GM21526 (cell line): ENCODE results near the gene RPS6KL1.
A peak's percentile ranks its signal among the peaks of the same experiment; 100 is the strongest.

Experiments
- ATAC-seq: cut with Tn5 transposase; IDR thresholded peaks from one replicate; pipeline ENCODE4 v1.9.1; 2021; ENCODE audit warnings: moderate library complexity; ENCODE audit not compliant: unreplicated experiment, low FRiP score

The RPS6KL1 gene

DNA sequence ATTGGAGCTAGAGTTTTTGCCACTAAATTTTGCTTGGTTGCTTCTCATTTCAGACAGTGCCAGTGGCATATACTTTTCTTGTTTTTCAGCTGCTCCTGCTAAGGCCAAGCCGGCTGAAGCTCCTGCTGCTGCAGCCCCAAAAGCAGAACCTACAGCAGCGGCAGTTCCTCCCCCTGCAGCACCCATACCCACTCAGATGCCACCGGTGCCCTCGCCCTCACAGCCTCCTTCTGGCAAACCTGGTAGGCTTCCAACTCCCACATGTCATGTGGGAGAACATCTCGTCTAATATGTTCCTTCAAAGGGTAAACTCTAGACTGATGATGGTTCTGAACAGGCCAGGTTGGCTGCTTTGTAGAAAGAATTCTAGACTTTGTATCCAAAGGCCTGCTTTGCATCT lies 30.3 kb downstream of the RPS6KL1 start:
- no peak for ATAC-seq

GRCh38 chr14:74891870-74892269 lies 31.2 kb downstream of the RPS6KL1 start:
- ATAC-seq: no peak

DNA sequence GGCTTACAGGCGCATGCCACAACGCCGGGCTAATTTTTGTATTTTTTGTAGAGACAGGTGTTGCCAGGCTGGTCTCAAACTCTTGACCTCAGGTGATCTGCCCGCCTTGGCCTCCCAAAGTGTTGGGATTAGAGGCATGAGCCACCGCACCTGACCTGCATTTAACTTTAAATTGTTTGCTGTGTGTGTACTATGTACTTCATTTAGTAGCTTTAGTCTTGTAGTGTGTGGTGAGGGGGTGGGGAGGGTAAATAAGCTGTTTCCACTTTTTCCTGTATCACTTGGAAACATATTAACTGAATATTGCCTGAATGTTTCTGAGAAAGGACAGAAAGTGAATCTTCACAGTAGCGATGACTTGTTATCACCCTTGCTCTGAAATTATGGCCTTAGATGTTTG lies 32.8 kb downstream of the RPS6KL1 start:
- ATAC-seq: no peak

- ATAC-seq: no peak
These were observed 34.6 kb downstream of the RPS6KL1 start for GRCh38 chr14:74888164-74889158.

- ATAC-seq: no peak
These were observed 37.1 kb downstream of the RPS6KL1 start for GRCh38 chr14:74886001-74886400.

- peak; percentile 31 for ATAC-seq
These were observed 40.7 kb downstream of the RPS6KL1 start for GRCh38 chr14:74882103-74882920.

DNA sequence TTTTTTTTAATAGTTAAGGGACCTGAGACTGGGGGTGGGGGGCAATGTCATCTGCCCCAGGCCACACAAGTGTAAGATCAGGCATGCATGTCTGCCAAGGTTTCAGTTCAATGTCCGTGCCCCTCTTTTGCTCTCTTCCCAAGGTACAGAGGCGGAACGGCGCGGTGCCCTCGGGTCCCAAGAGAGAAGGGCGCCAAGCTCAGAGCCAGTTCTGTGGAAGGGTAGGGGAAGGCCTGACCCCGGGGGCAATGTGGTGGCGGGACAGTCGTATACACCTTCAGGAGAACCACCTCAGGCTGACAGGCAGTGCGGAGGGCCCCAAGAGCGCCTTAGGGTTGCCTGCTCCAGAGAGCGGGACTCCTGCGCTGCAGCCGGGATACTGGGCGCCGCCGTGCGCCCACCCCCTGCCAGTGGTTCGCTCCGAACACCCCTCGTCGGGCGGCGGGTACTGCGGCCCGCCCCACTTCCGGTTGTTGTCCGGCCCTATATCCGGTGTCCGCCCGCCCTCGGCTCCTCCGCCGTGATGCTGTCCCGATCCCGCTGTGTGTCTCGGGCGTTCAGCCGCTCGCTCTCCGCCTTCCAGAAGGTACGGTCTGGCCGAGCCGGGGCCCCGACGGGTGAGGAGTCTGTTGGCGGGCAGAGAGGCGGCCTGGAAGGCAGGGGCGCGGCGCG lies 41.5 kb downstream of the RPS6KL1 start, which contains the start of gene DLST:
Gene DLST, plus strand, starts transcription at position 486 of the 672 bp plus-strand sequence. Its CDS starts 38 bp downstream, at position 524.
- peak; percentile 84 for ATAC-seq

GRCh38 chr14:74879427-74880182 lies 43.5 kb downstream of the RPS6KL1 start:
- ATAC-seq: no peak

- ATAC-seq: no peak
These were observed 46.8 kb downstream of the RPS6KL1 start, which contains the start of gene PROX2 for GRCh38 chr14:74875941-74876913. Gene PROX2, minus strand, starts transcription at chr14:74876145. Its CDS starts 12,311 bp downstream, at chr14:74863834.

DNA sequence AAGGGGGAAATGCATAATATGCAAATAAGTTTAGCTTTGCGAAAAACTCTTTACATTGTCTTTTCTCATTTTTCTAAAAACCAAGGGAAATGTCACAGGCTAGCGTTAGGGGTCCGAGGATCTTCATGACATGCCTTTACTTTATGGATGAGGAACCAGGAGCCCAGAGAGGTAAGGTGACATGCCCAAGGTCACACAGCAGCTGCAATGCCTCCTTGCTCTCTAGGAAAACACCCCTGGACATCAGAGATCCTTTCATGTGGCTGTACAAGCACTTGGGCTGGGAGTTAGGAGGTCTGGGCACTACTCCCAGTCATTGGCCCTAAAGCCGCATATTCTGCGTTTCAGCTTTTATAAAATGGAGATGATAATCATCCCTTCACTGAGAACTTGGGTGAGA lies 47.9 kb downstream of the RPS6KL1 start:
- ATAC-seq: no peak

DNA sequence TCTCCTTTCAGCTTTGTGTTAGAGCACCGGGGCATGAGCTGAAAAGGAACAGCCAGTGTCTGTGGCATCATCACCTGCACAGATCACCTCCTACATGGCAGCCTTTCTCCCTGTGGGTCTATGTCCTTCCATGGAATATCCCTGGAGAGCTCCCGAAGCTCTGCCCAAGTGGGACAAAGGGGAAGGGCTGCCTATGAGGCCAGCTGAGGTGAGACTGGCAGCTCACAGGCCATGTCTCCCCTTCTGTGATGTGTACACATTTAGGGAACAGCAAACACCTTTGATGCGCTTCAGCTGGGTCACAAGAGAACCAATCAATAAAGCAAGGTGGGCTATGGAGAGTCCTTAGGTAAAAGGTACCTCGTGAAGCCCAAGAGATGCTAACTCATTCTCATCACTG lies 51.2 kb downstream of the RPS6KL1 start:
- ATAC-seq: no peak

DNA sequence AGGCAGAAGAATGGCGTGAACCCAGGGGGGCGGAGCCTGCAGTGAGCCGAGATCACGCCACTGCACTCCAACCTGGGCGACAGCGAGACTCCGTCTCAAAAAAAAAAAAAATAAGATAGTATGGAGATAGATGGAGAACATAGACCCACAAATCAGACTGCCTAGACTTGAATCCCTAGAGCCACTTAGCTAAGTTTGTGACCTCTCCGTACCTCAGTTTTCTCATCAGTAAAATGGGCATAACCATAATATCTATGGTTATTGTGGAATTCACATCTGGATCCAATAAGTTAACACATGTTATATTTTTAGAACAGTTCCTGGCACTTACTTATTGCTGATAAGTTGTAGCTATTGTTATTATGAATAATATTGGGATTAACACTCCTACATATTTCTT lies 54.3 kb downstream of the RPS6KL1 start:
- no peak for ATAC-seq

GRCh38 chr14:74867673-74868072 lies 55.4 kb downstream of the RPS6KL1 start:
- no peak for ATAC-seq

- ATAC-seq: no peak
These were observed 56.2 kb downstream of the RPS6KL1 start for GRCh38 chr14:74866708-74867389.

- no peak for ATAC-seq
These were observed 57.9 kb downstream of the RPS6KL1 start for GRCh38 chr14:74865156-74865555.

DNA sequence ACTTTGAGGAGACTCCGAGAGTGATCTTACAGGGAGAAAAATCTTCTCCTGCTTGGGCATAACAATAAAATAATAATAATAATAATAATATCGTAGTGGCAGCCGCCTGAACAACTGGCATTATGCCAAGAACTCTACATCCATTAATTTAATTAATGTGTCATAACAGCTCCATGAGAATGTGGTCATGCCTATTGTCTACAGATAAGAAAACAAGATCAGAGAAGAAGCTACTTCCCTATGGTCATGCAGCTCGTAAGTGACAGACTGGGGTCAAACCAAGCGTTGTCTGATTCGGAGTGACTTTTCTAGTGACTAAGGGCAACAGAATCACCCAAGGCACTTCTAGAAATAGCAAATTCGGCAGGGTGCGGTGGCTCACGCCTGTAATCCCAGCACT lies 58.9 kb downstream of the RPS6KL1 start:
- ATAC-seq: no peak

DNA sequence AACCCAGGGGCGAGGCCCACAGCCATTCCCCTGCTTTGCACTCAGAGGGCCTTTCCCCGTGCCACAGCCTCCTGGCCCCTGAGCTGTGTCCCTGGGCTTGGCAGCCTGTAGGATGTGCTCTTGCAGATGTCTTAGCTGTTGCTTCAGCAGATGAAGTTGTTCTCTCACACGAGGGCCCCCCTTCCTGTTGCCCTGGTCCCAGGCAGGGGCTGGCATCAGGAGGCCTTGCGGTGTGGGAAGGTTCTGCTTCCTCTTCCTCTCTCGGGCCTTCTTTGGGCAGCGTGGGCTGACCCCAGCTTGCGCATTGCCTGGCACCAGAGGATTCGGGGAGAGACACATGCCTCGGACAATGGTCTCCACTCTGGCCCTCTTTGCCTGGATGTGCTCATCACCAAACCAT lies 59.8 kb downstream of the RPS6KL1 start:
- ATAC-seq: no peak

DNA sequence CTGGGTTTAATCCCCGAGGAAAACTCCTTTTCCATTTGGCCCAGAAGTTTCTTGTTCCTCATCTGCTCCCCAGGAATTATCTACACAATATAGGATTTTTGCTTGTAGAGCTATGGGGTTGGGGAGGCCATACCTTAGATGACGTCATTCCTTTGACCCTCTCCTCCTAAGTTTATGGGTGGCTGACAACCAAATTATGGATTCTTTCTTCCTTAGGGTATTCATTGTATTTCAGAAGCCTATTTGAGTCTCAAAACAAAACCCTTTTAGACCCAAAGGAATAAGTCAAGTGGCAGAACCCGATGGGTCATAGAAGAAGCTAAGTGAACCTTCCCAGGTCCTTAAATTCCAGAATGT lies 61.3 kb downstream of the RPS6KL1 start:
- ATAC-seq: no peak
